ENCODE results near the gene CTNNA1.
A peak's percentile ranks its signal among the peaks of the same experiment; 100 is the strongest.

CTNNA1 gene

DNA sequence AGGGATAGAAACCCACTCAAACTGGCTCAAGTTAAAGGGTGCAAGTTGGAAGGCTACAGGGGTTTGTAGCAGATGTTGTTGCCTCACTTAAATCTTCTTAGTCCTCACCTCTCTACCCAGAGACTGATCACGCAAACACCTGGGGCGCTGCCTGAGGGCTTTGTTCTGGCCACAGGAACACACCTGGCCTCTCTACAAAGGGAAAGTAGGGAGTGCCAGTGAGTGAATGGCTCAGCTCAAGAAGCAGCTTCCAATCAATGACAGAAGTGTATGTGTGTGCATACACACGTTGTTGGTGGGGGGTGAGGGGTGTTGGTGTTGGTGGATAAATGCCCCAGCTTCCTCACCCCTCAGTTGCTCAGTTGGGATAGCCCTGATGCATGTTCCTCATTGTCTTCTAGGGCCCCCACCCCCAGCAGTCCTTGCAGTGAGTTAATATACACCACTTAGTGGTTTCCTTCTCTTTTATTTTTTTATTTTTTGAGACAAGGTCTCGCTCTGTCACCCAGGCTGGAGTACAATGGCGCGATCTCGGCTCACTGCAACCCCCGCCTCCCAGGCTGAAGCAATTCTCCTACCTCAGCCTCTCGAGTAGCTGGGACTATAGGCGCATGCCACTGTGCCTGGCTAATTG, 30.6 kb upstream of the CTNNA1 start:
- Histone ChIP-seq H3K4me2 (ENCODE audit: low read depth, low read length, poor library complexity, severe bottlenecking) (no peak overlapping the region), H3K27me3 (ENCODE audit: insufficient read depth, low read length, poor library complexity, severe bottlenecking) (peaks cover 6% of the 10 kb centered on the region), H3K9ac (ENCODE audit: low read depth, low read length, poor library complexity, severe bottlenecking) (no peak overlapping the region), H3K4me3 (ENCODE audit: low read length, poor library complexity, severe bottlenecking) (no peak overlapping the region), H2AFZ (ENCODE audit: low read length) (no peak overlapping the region), H4K20me1 (ENCODE audit: insufficient read depth, low read length, poor library complexity, severe bottlenecking) (no peaks in the 10 kb centered on the region), H3K79me2 (ENCODE audit: insufficient read depth, low read length) (no peaks in the 10 kb centered on the region), H3F3A (ENCODE audit: low read depth) (no peaks in the 10 kb centered on the region), H3K9me3 (ENCODE audit: insufficient read depth, low read depth, low read length) (no peaks in the 10 kb centered on the region), H3K36me3 (ENCODE audit: insufficient read depth, low read length) (no peaks in the 10 kb centered on the region), H3K4me1 (ENCODE audit: insufficient read depth, low read length, poor library complexity, severe bottlenecking) (no peaks in the 10 kb centered on the region), H3K9me2 (replicated peaks; ENCODE audit: low read depth, low read length) (no peaks in the 10 kb centered on the region)
- no peak for TF ChIP-seq EZH2phosphoT487 (IDR thresholded peaks at IDR 0.05; ENCODE audit: borderline replicate concordance)
- TF ChIP-seq, protein P1, sequence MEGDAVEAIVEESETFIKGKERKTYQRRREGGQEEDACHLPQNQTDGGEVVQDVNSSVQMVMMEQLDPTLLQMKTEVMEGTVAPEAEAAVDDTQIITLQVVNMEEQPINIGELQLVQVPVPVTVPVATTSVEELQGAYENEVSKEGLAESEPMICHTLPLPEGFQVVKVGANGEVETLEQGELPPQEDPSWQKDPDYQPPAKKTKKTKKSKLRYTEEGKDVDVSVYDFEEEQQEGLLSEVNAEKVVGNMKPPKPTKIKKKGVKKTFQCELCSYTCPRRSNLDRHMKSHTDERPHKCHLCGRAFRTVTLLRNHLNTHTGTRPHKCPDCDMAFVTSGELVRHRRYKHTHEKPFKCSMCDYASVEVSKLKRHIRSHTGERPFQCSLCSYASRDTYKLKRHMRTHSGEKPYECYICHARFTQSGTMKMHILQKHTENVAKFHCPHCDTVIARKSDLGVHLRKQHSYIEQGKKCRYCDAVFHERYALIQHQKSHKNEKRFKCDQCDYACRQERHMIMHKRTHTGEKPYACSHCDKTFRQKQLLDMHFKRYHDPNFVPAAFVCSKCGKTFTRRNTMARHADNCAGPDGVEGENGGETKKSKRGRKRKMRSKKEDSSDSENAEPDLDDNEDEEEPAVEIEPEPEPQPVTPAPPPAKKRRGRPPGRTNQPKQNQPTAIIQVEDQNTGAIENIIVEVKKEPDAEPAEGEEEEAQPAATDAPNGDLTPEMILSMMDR (conservative IDR thresholded peaks at IDR 0.05; ENCODE audit: low read length), result no peak

DNA sequence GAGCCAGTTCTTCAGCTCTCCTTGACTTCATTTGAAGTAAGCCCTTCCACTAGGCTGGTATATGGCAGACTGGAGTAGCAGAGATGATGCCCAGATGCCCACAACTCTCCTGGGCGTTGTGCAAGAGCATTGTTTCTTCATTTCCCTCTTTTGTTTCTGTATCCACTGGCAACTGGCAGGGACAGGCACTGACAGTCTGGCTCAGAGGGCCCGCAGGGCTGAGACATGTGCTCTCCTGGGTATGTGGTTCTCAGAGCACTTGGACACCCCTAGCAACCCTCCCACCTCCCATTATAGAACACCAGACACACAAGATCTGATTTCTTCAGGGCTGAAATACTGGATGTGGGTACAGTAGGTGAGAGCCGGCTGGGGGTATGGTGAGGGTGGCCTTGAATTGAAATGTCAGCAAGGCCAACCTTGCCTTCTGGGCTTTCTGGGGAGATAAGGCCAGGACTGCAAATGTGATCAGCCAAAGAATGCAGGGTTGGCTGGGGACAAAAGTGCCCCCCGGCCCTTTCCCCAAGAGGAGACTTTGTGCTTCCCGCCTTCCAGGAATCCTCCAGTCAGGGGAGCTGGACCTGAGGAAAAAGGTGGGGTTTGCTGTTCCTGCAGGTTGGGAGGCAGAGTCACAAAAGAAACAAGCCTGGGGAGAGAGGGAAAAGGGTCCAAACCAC, 28.6 kb upstream of the CTNNA1 start:
- Histone ChIP-seq H4K20me1 (ENCODE audit: insufficient read depth, low read length, poor library complexity, severe bottlenecking) (no peaks in the 10 kb centered on the region), H3K4me3 (ENCODE audit: low read length, poor library complexity, severe bottlenecking) (no peak overlapping the region), H3K4me1 (ENCODE audit: insufficient read depth, low read length, poor library complexity, severe bottlenecking) (no peaks in the 10 kb centered on the region), H3K9me3 (ENCODE audit: insufficient read depth, low read depth, low read length) (no peaks in the 10 kb centered on the region), H3K79me2 (ENCODE audit: insufficient read depth, low read length) (no peaks in the 10 kb centered on the region), H3K4me2 (ENCODE audit: low read depth, low read length, poor library complexity, severe bottlenecking) (no peak overlapping the region), H3K27me3 (ENCODE audit: insufficient read depth, low read length, poor library complexity, severe bottlenecking) (peaks cover 3% of the 10 kb centered on the region), H3F3A (ENCODE audit: low read depth) (no peaks in the 10 kb centered on the region), H3K36me3 (ENCODE audit: insufficient read depth, low read length) (no peaks in the 10 kb centered on the region), H3K9ac (ENCODE audit: low read depth, low read length, poor library complexity, severe bottlenecking) (no peak overlapping the region), H3K9me2 (replicated peaks; ENCODE audit: low read depth, low read length) (no peaks in the 10 kb centered on the region), H2AFZ (ENCODE audit: low read length) (no peak overlapping the region)
- TF ChIP-seq, protein P1 (conservative IDR thresholded peaks at IDR 0.05; ENCODE audit: low read length), result no peak
- TF ChIP-seq EZH2phosphoT487 (IDR thresholded peaks at IDR 0.05; ENCODE audit: borderline replicate concordance), result no peak

DNA sequence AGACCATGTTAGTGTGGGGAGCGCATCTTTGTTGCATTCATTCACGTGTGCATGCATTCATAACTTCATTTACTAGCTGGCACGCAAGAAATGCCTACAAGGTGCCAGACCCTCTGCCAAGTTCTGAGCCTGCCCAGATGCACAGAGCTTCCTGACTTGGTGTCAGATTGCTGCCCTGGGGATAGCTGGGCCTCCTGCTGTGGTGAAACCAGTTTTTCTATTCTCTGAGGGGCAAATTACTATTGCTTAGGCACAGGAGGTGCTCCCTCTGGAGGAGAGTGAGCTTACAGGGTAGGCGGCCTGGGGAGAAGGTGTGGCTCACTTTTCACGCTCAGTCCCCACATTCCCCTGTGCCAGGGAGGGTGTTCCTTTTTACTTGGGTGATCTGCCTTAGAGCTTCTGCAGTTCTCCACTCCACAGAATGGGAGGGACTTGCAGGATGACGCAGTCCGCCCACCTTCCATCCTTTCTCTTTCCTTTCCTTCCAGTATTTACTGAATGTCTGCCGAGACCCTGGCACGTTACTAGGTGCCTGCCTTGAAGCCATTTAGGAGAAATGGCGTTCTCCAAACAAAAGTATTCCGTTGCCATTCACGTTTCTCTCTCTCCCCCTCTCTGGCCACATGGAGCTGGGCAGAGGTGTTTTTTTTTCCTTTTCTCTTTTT, 27.9 kb upstream of the CTNNA1 start:
- Histone ChIP-seq H3K9me3 (ENCODE audit: insufficient read depth, low read depth, low read length) (no peaks in the 10 kb centered on the region), H3K36me3 (ENCODE audit: insufficient read depth, low read length) (no peaks in the 10 kb centered on the region), H2AFZ (ENCODE audit: low read length) (no peak overlapping the region), H3K79me2 (ENCODE audit: insufficient read depth, low read length) (no peaks in the 10 kb centered on the region), H3K4me1 (ENCODE audit: insufficient read depth, low read length, poor library complexity, severe bottlenecking) (no peaks in the 10 kb centered on the region), H3K9ac (ENCODE audit: low read depth, low read length, poor library complexity, severe bottlenecking) (no peak overlapping the region), H3K4me3 (ENCODE audit: low read length, poor library complexity, severe bottlenecking) (no peak overlapping the region), H3F3A (ENCODE audit: low read depth) (no peaks in the 10 kb centered on the region), H3K4me2 (ENCODE audit: low read depth, low read length, poor library complexity, severe bottlenecking) (no peak overlapping the region), H3K9me2 (replicated peaks; ENCODE audit: low read depth, low read length) (no peaks in the 10 kb centered on the region), H4K20me1 (ENCODE audit: insufficient read depth, low read length, poor library complexity, severe bottlenecking) (no peaks in the 10 kb centered on the region), H3K27me3 (ENCODE audit: insufficient read depth, low read length, poor library complexity, severe bottlenecking) (no peaks in the 10 kb centered on the region)
- no peak for TF ChIP-seq EZH2phosphoT487 (IDR thresholded peaks at IDR 0.05; ENCODE audit: borderline replicate concordance)
- TF ChIP-seq, protein P1 (conservative IDR thresholded peaks at IDR 0.05; ENCODE audit: low read length), result peak; percentile 55
